GM19467 (cell line): Measurements from ENCODE around the gene RASSF7.

Experiments
- ATAC-seq: cut with Tn5 transposase; IDR thresholded peaks from one replicate; pipeline ENCODE4 v1.9.1; 2021; ENCODE audit warnings: mild to moderate bottlenecking, moderate library complexity; ENCODE audit not compliant: unreplicated experiment

RASSF7 gene

DNA sequence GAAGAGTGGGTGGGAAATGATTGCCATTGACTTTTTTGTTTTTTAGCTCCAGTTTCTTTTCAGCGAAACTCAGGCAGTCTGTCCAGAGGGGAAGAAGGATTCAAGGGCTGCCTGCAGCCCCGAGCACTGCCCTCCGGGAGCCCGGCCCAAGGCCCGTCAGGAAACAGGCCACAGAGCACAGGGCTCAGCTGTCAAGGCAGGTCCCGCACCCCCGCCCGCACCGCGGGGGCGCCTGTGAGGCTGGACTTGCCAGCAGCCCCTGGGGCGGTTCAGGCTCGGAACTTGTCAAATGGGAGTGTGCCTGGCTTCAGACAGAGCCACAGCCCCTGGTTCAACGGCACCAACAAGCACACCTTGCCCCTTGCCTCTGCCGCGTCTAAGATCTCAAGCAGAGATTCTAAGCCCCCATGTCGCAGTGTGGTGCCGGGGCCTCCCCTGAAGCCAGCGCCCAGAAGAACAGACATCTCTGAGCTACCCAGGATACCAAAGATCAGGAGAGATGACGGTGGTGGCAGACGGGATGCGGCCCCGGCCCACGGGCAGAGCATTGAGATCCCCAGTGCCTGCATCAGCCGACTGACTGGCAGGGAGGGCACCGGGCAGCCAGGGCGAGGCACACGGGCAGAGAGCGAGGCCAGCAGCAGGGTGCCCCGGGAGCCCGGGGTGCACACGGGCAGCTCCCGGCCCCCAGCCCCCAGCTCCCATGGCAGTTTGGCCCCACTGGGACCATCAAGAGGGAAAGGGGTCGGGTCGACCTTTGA lies 46.4 kb downstream of the RASSF7 start:
- ATAC-seq = no peak

DNA sequence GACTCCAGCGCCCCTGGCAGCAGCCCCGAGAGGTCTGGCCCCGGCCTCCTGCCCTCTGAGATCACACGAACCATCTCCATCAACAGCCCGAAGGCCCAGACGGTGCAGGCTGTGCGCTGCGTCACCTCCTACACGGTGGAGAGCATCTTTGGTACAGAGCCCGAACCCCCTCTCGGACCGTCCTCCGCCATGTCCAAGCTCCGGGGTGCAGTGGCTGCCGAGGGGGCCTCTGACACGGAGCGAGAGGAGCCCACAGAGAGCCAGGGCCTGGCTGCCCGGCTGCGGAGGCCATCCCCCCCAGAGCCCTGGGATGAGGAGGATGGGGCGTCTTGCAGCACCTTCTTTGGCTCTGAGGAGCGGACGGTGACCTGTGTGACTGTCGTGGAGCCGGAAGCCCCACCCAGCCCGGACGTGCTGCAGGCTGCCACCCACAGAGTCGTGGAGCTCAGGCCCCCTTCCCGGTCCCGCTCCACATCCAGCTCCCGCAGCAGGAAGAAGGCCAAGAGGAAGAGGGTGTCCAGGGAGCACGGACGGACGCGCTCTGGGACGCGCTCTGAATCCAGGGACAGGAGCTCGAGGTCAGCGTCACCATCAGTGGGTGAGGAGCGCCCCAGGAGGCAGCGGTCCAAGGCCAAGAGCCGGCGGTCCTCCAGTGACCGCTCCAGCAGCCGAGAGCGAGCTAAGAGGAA lies 47.3 kb downstream of the RASSF7 start:
- no peak for ATAC-seq

DNA sequence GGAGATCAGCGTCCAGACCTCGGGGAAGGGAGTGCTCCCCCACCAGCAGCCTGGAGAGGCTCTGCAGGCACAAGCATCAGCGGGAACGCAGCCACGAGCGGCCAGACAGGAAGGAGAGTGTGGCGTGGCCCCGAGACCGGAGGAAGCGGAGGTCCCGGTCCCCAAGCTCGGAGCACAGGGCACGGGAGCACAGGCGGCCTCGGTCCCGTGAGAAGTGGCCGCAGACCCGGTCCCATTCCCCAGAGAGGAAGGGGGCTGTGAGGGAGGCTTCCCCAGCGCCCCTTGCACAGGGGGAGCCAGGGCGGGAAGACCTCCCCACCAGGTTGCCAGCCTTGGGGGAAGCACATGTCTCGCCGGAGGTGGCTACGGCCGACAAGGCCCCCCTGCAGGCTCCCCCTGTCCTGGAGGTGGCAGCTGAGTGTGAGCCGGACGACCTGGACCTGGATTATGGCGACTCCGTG lies 48.1 kb downstream of the RASSF7 start:
- no peak for ATAC-seq

DNA sequence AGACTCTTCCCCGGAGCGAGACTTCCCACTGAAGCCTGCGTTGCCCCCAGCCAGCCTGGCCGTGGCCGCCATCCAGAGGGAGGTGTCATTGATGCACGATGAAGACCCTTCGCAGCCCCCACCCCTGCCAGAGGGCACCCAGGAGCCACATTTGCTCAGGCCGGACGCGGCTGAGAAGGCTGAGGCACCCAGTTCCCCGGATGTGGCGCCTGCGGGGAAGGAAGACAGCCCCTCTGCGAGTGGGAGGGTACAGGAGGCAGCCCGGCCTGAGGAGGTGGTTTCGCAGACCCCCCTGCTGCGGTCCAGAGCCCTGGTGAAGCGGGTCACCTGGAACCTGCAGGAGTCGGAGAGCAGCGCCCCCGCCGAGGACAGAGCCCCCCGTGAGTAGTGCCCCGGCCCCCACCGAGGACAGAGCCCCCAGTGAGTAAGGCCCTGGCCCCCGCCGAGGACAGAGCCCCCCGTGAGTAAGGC lies 48.6 kb downstream of the RASSF7 start:
- no peak for ATAC-seq

DNA sequence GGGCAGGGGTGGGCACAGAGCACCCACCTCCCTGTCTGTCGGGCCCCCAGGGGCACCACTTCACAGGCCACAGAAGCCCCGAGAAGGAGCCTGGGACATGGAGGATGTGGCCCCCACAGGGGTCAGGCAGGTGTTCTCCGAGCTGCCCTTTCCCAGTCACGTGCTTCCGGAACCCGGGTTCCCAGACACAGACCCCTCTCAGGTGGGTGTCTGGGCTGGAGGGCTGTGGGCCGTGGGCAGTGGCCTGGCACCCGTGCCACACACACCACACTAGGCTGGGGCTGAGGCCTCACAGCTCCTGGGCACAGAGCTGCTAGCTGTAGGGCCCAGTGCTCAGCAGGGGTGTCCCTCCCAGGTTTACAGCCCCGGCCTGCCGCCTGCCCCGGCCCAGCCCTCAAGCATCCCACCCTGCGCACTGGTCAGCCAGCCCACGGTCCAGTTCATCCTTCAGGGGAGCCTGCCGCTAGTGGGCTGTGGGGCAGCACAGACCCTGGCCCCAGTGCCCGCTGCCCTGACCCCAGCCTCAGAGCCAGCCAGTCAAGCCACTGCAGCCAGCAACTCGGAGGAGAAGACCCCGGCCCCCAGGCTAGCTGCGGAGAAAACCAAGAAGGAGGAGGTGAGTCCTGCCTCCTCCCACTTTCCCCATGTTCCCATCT lies 49.5 kb downstream of the RASSF7 start:
- no peak for ATAC-seq

DNA sequence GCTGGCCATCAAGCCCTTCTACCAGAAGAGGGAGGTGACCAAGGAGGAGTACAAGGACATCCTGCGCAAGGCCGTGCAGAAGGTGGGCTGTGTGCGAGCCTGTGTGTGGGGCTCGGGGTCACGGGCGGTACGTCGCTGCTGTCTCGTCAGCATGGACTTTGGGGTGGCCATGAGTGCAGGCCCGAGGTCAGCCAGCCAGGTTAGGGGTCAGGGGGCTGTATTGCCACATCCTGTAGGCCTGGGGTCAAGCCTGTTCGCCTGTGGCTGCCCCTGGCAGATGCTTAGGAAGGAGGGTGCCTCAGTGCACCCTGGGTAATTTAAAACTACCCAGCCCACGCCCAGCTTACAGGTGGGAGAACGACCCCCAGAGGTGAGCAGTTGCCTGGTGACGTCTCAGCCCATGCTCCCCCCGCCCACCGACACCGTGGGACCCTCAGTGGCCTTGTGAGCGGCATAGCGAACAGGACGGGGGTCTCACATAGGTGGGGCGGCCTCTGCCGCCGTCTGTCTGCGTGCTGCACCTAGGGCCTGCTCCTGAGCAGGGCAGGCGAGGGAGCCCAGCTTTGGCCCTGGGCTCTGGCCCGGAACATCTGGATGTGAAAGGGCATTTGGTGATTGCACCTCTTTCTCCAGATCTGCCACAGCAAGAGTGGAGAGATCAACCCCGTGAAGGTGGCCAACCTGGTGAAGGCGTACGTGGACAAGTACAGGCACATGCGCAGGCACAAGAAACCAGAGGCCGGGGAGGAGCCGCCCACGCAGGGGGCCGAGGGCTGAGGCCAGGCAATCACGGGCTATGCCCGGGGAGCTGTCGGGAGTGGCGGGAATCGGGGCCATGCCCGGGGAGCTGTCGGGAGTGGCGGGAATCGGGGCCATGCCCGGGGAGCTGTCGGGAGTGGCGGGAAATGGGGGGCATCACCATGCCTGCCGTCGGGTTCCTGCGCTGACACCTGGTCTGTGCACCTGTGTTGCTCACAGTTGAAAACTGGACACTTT lies 50.5 kb downstream of the RASSF7 start:
- ATAC-seq = no peak

DNA sequence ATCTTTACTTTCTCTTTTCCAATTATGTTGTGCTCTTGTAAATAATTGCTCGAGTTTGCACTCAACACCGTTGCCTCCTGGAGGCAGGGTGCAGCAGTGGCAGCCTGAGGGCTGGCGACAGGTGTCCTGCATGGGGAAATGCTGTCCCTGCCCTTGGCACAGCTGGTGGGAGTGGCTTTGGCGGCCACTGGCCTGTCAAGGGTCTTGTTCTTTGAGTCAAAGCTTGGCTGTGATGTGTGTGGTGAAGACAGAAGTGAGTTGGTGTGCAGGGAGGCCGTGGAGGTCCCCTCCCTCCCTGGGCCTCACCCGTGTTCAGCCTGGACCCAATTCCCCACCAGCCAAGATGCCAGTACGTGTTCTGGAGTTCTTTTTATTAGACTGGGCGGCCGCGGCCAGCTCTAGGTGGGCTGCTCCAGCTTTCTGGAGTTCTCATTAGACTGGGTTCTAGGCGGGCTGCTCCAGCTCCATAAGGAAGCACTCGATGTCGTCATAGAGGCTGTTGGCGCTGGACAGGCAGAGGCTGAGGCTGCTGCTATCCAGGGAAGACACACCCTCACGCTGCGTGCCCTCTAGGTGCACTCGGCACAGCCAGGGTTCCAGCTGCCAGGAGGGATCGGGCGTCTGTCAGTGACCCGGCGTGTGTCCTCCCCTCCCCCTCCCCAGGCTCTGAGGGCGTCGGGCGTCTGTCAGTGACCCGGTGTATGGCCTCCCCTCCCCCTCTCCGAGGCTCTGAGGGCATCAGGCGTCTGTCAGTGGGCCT lies 51.6 kb downstream of the RASSF7 start:
- no peak for ATAC-seq

DNA sequence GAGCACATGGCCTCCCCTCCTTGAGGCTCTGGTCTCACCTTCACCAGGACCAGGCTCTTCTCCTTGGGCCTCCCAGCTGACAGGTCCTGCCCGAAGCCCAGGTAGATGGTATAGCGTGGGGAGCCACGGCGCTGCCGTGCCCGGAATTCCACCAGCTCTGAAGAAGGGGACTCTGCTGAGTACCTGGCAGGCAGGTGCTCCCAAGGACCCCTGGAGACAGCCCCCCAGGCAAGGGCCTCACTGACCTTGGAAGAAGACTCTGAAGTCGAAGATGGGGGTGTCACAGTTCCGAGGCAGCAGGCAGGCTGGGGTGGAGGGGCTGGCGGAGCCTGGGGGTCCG lies 52.2 kb downstream of the RASSF7 start:
- no peak for ATAC-seq

DNA sequence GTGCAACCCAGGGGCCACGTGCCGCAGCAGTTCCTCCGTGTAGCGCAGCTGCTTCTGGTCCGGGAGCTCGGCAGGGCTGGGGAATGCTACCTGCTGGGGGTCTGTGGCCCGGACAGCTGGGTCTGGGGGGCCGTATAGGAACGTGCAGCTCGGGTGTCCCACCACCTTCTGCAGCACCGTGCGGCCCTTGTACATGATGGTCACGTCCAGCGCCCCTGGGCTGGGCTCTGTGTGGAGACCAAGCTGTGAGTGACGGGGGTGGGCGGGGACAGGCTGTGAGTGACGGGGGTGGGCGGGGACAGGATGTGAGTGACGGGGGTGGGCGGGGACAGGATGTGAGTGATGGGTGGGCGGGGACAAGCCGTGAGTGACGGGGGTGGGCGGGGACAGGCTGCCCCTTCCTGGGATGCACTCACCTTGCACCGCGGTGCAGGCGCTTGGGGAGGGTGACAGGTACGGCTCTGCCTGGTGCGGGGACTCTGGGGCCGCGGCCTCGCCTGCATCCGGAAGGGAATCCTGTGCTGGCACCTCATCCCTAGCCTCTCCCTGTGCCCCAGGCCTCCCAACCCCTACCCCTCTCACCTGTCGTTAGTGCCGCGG lies 52.7 kb downstream of the RASSF7 start:
- no peak for ATAC-seq
